OCI-LY7 (cell line): Measurements from ENCODE around the gene ZNRF3.

Experiments
- EZH2phosphoT487 ChIP-seq: fragments of 200-600 bp; sonication (generic); IDR thresholded peaks from 2 replicates; pipeline ENCODE4 v1.6.1; 2018; ENCODE audit warnings: low read depth, borderline replicate concordance, mild to moderate bottlenecking, mixed run types, antibody characterized with exemption, low read length, moderate library complexity, mixed read lengths
- TF ChIP-seq, protein P1 (sequence below): fragments of 200-600 bp; sonication (generic); conservative IDR thresholded peaks from 2 replicates; pipeline ENCODE4 v1.5.1; 2014; ENCODE audit warnings: mild to moderate bottlenecking, antibody characterized with exemption, low read length, moderate library complexity, mixed read lengths

DNA sequence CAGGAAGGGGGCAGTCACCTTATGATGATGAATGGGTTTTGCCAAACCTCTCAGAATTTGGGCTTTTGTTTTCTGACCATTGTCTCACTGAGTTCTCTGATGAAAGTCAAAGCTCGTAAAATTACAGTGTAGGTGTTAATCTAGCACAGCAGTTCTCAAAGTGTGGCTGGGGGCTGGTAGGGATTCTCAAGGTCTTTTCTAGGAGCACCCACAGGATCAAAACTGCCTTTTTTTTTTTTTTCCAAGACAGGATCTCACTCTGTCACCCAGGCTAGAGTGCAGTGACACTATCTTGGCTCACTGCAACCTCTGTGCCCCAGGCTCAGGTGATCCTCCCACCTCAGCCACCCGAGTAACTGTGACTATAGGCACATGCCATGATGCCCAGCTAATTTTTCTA is 112.2 kb downstream of the ZNRF3 start:
- TF ChIP-seq, protein P1, sequence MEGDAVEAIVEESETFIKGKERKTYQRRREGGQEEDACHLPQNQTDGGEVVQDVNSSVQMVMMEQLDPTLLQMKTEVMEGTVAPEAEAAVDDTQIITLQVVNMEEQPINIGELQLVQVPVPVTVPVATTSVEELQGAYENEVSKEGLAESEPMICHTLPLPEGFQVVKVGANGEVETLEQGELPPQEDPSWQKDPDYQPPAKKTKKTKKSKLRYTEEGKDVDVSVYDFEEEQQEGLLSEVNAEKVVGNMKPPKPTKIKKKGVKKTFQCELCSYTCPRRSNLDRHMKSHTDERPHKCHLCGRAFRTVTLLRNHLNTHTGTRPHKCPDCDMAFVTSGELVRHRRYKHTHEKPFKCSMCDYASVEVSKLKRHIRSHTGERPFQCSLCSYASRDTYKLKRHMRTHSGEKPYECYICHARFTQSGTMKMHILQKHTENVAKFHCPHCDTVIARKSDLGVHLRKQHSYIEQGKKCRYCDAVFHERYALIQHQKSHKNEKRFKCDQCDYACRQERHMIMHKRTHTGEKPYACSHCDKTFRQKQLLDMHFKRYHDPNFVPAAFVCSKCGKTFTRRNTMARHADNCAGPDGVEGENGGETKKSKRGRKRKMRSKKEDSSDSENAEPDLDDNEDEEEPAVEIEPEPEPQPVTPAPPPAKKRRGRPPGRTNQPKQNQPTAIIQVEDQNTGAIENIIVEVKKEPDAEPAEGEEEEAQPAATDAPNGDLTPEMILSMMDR = no peak
- no peak for TF ChIP-seq EZH2phosphoT487
